Activated CD8-positive, alpha-beta memory T cell treated with anti-CD3 and anti-CD28 coated beads for 1 hour (primary cell): ENCODE results near the gene PSMD13.
"Not testable (repeated sequence)": the region's sequence is repeated elsewhere in the genome, so short reads cannot be mapped to it uniquely, and the experiment has no call there.

Experiments used
- DNase-seq, 2 donors: peaks; one replicate each; pipeline ENCODE4 v3.0.0-alpha.2; 2020; ENCODE audit warnings: low read depth in 1 of 2; ENCODE audit errors: extremely low read depth in 1 of 2

PSMD13 gene

GRCh38 chr11:236774-237767 is at the start of gene PSMD13:
PSMD13 (plus strand) TSS chr11:236976; CDS start chr11:237050, 74 bp downstream.
- DNase-seq, result peak; percentile 55 to 81

- DNase-seq, result not testable (repeated sequence)
Measured at GRCh38 chr11:189200-189783, 47.5 kb upstream of the PSMD13 start.

- not testable (repeated sequence) for DNase-seq
Measured at GRCh38 chr11:189843-190311, 46.9 kb upstream of the PSMD13 start.

GRCh38 chr11:190546-190945 is 46.2 kb upstream of the PSMD13 start:
- not testable (repeated sequence) for DNase-seq

GRCh38 chr11:191490-192478 is 45.0 kb upstream of the PSMD13 start:
- not testable (repeated sequence) for DNase-seq

GRCh38 chr11:192674-193128 is 44.1 kb upstream of the PSMD13 start, which contains the start of gene SCGB1C1:
SCGB1C1 (plus strand) TSS chr11:193078; CDS start chr11:193100, 22 bp downstream.
- not testable (repeated sequence) for DNase-seq

GRCh38 chr11:193481-193880 is 43.3 kb upstream of the PSMD13 start:
- not testable (repeated sequence) for DNase-seq

- no peak for DNase-seq
Measured at GRCh38 chr11:196786-197731, 39.7 kb upstream of the PSMD13 start.

GRCh38 chr11:197741-198235 is 39.0 kb upstream of the PSMD13 start:
- DNase-seq, result no peak

GRCh38 chr11:198236-198806 is 38.5 kb upstream of the PSMD13 start:
- no peak for DNase-seq

GRCh38 chr11:199004-199581 is 37.7 kb upstream of the PSMD13 start:
- no peak for DNase-seq

- no peak for DNase-seq
Measured at GRCh38 chr11:199782-200181, 37.0 kb upstream of the PSMD13 start.

GRCh38 chr11:200224-201003 is 36.4 kb upstream of the PSMD13 start:
- no peak for DNase-seq

- no peak for DNase-seq
Measured at GRCh38 chr11:201966-202365, 34.8 kb upstream of the PSMD13 start.

GRCh38 chr11:202490-202889 is 34.3 kb upstream of the PSMD13 start:
- no peak for DNase-seq

GRCh38 chr11:203056-203944 is 33.5 kb upstream of the PSMD13 start:
- DNase-seq, result no peak
